GM21447 (cell line): ENCODE data around the gene SIM1.

Experiments used
- ATAC-seq: cut with Tn5 transposase; IDR thresholded peaks from one replicate; pipeline ENCODE4 v1.9.1; 2021; ENCODE audit not compliant: unreplicated experiment

The SIM1 gene

DNA sequence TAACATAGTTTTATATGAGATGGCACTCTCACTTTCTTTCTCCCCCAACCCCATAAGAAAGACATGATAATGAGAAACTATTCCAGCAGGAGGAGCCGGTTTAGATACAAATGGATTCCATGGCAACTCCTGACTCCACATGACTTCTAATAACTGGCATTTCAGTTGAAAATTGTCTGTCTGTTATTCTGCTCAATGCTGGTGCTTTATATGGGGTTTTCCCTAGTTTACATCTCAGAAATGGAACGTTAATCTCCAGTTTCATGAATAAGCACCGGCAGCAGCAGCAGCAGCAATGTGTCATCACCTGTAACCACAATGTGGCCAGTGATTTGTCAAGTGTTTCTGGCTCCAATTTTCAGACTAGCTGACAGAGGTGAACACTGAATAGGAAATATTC lies 8.0 kb upstream of the SIM1 start:
- ATAC-seq: peak; percentile 92

- no peak for ATAC-seq
These were observed 5.8 kb upstream of the SIM1 start for GRCh38 chr6:100470422-100471120.

- no peak for ATAC-seq
These were observed 4.6 kb upstream of the SIM1 start for GRCh38 chr6:100469101-100469859.

GRCh38 chr6:100468016-100468622 lies 3.4 kb upstream of the SIM1 start:
- ATAC-seq: no peak

DNA sequence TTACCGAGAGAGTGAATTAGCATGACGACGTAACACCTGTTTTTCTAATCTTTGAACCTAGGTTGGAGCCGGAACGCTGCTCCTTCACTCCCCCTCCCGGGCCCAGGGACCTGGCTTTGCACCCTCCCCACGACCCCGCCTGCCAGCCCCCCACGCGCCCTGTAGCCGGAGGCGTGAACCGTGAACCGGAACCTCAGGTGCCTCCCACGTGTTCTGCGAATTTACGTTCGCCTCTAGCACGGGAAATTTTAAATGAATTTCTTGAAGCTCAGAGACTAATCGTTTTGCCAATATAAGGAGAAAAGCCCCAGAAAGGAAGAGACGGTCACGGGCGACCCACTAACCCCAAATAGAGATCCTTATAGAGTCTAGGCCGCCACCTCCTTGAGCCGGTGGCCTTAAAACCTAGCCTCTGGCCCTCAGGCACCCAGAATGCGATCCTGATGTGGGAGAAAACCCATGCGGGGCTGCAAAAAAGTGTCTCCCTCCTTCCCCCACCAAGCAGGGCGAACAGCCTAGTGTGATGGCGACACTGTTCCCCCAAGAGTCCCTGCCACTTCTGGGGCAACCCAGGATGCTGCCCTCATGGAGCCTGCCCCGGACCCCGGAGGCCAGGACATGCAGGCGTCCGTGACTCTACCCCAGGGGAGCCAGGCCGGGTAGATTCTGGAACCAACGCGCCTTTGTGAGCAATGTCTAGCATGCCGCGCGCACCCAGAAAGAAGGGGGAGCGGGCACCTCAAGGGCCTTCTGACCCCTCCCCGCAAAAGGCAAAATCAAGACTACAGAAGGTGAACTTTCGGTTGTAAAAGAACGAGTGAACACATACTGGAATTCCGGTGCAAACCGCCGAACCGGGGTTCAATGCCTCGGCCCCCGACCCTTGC lies 2.7 kb upstream of the SIM1 start:
- no peak for ATAC-seq

GRCh38 chr6:100466410-100467128 lies 1.8 kb upstream of the SIM1 start:
- no peak for ATAC-seq

GRCh38 chr6:100465701-100466409 lies 1.1 kb upstream of the SIM1 start:
- ATAC-seq: no peak

- no peak for ATAC-seq
These were observed 414 bp downstream of the SIM1 start for GRCh38 chr6:100464162-100464851.

- ATAC-seq: no peak
These were observed 1.0 kb downstream of the SIM1 start for GRCh38 chr6:100463630-100464161.

- no peak for ATAC-seq
These were observed 1.8 kb downstream of the SIM1 start for GRCh38 chr6:100462706-100463629.

DNA sequence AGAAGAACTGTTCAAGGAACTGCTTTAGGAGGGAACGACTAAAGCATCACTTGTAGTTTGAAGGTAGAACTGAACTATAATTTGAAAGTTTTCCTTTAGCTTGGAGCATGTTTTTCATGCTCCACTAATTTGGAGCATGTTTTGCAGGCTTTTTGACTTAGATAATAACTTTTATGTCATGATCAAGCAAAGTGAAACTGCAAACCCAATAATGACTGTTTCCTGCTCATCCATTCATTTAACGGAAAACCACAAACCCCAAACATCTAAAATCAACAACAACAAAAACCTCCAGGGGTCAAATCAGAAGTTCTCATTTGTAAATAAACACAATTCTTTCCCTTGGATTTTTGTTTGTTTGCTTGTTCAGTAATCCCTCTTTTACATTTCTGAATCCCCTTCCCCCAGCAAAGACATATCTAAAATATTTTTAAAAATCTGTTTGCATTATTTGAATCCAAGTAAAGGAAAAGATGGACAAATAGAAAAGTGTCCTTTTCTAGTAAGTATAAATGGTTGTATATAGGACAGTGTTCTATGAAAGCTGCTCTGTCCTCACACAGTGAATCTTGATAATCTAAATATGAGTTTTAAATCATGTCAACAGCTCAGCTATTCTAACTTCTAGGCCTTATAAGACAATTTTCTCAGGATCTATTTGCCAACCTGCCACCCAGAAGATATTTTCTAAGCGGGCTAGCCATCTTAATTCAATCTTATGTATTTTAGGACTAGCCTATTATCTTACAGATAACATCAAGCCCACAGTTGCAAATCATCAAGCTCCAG lies 2.6 kb downstream of the SIM1 start:
- no peak for ATAC-seq

DNA sequence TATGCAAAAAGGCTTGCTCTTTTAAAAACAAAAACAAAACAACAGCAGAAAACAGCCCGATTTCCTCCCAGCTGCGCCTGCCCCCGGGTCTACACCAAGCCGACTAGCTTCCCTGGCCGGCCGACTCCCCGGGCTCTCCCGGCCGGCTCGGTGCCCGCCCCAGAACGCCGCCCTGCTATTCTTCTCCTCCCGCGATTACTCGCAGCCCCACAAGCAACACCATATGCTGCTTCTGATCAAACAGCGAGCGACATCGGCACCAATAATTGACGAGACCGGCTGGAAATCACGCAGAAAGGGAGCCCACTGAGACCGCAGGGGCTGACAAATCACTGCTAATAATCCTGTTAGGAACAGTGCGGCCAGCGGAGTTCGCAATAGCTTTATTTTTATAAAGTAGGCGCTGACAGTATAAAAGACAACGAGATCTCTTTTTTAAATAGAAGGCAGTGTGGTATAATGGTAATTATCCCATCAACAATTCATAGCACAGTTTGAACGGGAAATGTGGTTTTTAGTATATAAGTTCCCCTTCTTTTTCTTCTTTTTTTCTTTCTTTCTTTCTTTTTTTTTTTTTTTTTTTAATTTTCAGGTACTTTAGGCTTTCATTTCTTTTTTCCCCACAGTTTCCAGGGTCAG lies 3.3 kb downstream of the SIM1 start:
- ATAC-seq: no peak

GRCh38 chr6:100460650-100461204 lies 4.0 kb downstream of the SIM1 start:
- no peak for ATAC-seq

DNA sequence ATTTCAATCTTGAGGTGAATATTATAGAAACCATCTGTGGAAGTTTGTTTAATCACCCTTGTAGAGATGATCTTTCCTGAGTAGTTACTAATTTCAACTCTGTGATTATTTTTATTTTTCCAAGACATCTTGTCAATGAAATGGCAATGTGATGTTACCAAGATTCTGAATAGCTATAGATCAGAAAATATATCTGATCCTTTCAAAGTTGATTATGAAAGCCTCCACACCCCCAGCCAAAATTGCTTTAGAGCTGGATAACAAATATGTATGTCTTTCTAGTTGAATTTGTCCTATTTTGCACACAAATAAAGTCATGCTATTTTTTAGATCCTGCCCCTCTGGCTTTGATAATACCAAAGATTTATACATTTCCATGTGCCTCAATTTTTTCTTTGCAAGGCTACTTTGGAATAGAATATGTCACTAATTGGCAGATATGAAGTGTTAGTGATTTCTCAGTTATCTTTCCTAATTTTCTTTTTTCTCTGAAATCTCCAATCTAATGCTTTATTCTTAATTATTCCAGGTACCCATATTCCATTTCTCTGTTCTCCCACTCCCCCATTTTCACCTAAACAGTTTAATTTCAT lies 5.0 kb downstream of the SIM1 start:
- ATAC-seq: no peak

DNA sequence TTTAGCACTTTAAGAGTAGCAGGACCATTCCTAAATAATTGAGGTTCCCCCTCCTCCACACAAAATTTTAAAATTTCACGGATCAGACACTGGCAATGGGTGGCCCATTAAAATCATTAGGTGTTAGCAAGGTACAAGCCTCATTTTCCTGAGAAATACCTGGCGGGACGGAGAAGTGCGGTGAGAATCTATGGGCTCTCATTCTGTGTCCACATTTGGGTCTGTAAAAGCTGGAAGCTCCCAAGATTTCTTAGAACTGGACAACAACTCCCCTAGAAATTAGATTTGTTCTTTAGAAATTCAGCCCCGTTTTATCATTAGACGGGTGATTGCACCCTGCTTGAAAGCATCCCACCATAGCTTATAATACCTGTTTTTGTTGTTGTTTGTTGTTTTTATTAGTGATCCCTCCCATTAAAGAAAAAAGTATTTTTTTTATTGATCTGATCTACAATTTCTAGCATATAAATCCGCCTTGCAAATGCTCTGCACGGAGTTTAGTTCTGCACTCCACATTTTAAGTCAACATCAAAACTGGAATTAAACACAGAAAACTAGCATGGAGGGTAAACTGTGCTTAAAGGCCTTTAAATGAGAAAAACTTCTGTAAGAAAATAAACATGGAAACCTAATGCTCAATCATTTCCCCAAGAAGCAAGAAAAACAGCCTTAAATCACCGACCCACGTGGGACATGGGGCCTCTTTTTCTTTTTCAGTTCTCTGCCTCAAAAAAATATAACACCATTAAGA lies 5.7 kb downstream of the SIM1 start:
- ATAC-seq: no peak
